Suppressor macrophage treated with lipopolysaccharide for 1 hour (primary cell): ENCODE measurements around the gene SPEG.

Source experiments
- DNase-seq, 3 donors: peaks; one replicate each; pipeline ENCODE4 v3.0.0-alpha.2; 2020 to 2022

Gene SPEG

GRCh38 chr2:219446101-219446504, 11.5 kb downstream of the SPEG start:
- peak in 1 of 3 donors; percentile 23 for DNase-seq

- no peak for DNase-seq
These were observed 12.0 kb downstream of the SPEG start for GRCh38 chr2:219446689-219447088.

- no peak for DNase-seq
These were observed 12.8 kb downstream of the SPEG start for GRCh38 chr2:219447242-219448098.

GRCh38 chr2:219448099-219448775, 13.6 kb downstream of the SPEG start:
- DNase-seq: no peak

- DNase-seq: no peak
These were observed 14.2 kb downstream of the SPEG start for GRCh38 chr2:219448776-219449341.

- DNase-seq: no peak
These were observed 15.0 kb downstream of the SPEG start for GRCh38 chr2:219449609-219450008.

GRCh38 chr2:219451661-219452360, 17.2 kb downstream of the SPEG start:
- no peak for DNase-seq

GRCh38 chr2:219452361-219453317, 18.0 kb downstream of the SPEG start:
- DNase-seq: no peak

GRCh38 chr2:219453671-219454590, 19.3 kb downstream of the SPEG start:
- DNase-seq: no peak

GRCh38 chr2:219455581-219455980, 20.9 kb downstream of the SPEG start:
- DNase-seq: peak; percentile 53 to 68 (median 60)

GRCh38 chr2:219457784-219458369, 23.2 kb downstream of the SPEG start:
- peak; percentile 58 to 67 (median 64) for DNase-seq

GRCh38 chr2:219458996-219459395, 24.4 kb downstream of the SPEG start:
- no peak for DNase-seq

- peak; percentile 57 to 76 (median 66) for DNase-seq
These were observed 25.0 kb downstream of the SPEG start for GRCh38 chr2:219459460-219460311.

GRCh38 chr2:219460424-219460926, 25.8 kb downstream of the SPEG start:
- DNase-seq: no peak

GRCh38 chr2:219461047-219461514, 26.4 kb downstream of the SPEG start:
- DNase-seq: no peak

GRCh38 chr2:219461669-219462068, 27.0 kb downstream of the SPEG start:
- no peak for DNase-seq

- no peak for DNase-seq
These were observed 27.7 kb downstream of the SPEG start for GRCh38 chr2:219462349-219462748.

GRCh38 chr2:219464286-219465032, 29.8 kb downstream of the SPEG start:
- no peak for DNase-seq
